Activated T-cell treated with anti-CD3 and anti-CD28 coated beads, Interleukin-2, amount 50 U/mL, for 24 hours (primary cell): Measurements from ENCODE around the gene THSD1.
"Not testable (repeated sequence)": the region's sequence is repeated elsewhere in the genome, so short reads cannot be mapped to it uniquely, and the experiment has no call there.

Experiments
- DNase-seq: peaks from one replicate; pipeline ENCODE4 v3.0.0-alpha.2; 2020
- H3K27ac Mint-ChIP-seq: 2 replicates; pipeline ENCODE4 v1.8.0; 2020; ENCODE audit warnings: mild to moderate bottlenecking, mixed read lengths
- H3K27me3 Mint-ChIP-seq: 2 replicates; pipeline ENCODE4 v1.8.0; 2020; ENCODE audit warnings: mixed read lengths
- H3K36me3 Mint-ChIP-seq: 2 replicates; pipeline ENCODE4 v1.8.0; 2020; ENCODE audit warnings: low read depth, mixed read lengths
- H3K4me1 Mint-ChIP-seq: 2 replicates; pipeline ENCODE4 v1.8.0; 2020; ENCODE audit warnings: low read depth, mixed read lengths
- H3K4me3 Mint-ChIP-seq: 2 replicates; pipeline ENCODE4 v1.8.0; 2020; ENCODE audit warnings: mild to moderate bottlenecking, moderate library complexity, mixed read lengths
- H3K9me3 Mint-ChIP-seq: 2 replicates; pipeline ENCODE4 v1.8.0; 2020; ENCODE audit warnings: mixed read lengths

Gene THSD1

GRCh38 chr13:52428295-52428694 lies 22.3 kb upstream of the THSD1 start:
- Mint-ChIP-seq H3K9me3 (no peaks in the 10 kb centered on the region), H3K4me1 (no peaks in the 10 kb centered on the region), H3K27ac (no peak overlapping the region), H3K36me3 (peaks cover 83% of the 10 kb centered on the region), H3K4me3 (no peak overlapping the region), H3K27me3 (no peaks in the 10 kb centered on the region)
- DNase-seq, result no peak

- no peak overlapping the region for H3K4me3 Mint-ChIP-seq
- H3K36me3 Mint-ChIP-seq, result peaks cover 82% of the 10 kb centered on the region
- H3K27me3 Mint-ChIP-seq, result no peaks in the 10 kb centered on the region
- no peak overlapping the region for H3K27ac Mint-ChIP-seq
- no peaks in the 10 kb centered on the region for H3K4me1 Mint-ChIP-seq
- H3K9me3 Mint-ChIP-seq, result no peaks in the 10 kb centered on the region
- no peak for DNase-seq
Measured at GRCh38 chr13:52421216-52421615, 15.2 kb upstream of the THSD1 start.

- Mint-ChIP-seq H3K9me3 (no peaks in the 10 kb centered on the region), H3K36me3 (peaks cover 83% of the 10 kb centered on the region), H3K4me1 (no peaks in the 10 kb centered on the region), H3K27me3 (no peaks in the 10 kb centered on the region), H3K27ac (no peak overlapping the region), H3K4me3 (no peak overlapping the region)
- no peak for DNase-seq
Measured at GRCh38 chr13:52419080-52419479, 13.1 kb upstream of the THSD1 start.

GRCh38 chr13:52414963-52415362 lies 9.0 kb upstream of the THSD1 start:
- peaks cover 8% of the 10 kb centered on the region for H3K4me1 Mint-ChIP-seq
- no peak overlapping the region for H3K4me3 Mint-ChIP-seq
- H3K27me3 Mint-ChIP-seq, result no peaks in the 10 kb centered on the region
- H3K27ac Mint-ChIP-seq, result no peak overlapping the region
- no peaks in the 10 kb centered on the region for H3K9me3 Mint-ChIP-seq
- H3K36me3 Mint-ChIP-seq, result peaks cover 84% of the 10 kb centered on the region
- DNase-seq, result no peak

GRCh38 chr13:52414051-52414450 lies 8.1 kb upstream of the THSD1 start:
- Mint-ChIP-seq H3K9me3 (no peaks in the 10 kb centered on the region), H3K27me3 (no peaks in the 10 kb centered on the region), H3K27ac (peak overlapping the region; percentile 41), H3K4me3 (no peak overlapping the region), H3K4me1 (peaks cover 8% of the 10 kb centered on the region), H3K36me3 (peaks cover 79% of the 10 kb centered on the region)
- DNase-seq, result no peak

GRCh38 chr13:52412128-52412527 lies 6.2 kb upstream of the THSD1 start:
- peaks cover 8% of the 10 kb centered on the region for H3K4me1 Mint-ChIP-seq
- peaks cover 67% of the 10 kb centered on the region for H3K36me3 Mint-ChIP-seq
- peak overlapping the region; percentile 51 for H3K27ac Mint-ChIP-seq
- DNase-seq, result no peak
- H3K27me3 Mint-ChIP-seq, result peaks cover 2% of the 10 kb centered on the region
- H3K9me3 Mint-ChIP-seq, result no peaks in the 10 kb centered on the region
- no peak overlapping the region for H3K4me3 Mint-ChIP-seq

GRCh38 chr13:52411629-52412028 lies 5.7 kb upstream of the THSD1 start:
- Mint-ChIP-seq H3K27me3 (peaks cover 3% of the 10 kb centered on the region), H3K36me3 (peaks cover 62% of the 10 kb centered on the region), H3K4me1 (peaks cover 8% of the 10 kb centered on the region), H3K27ac (peak overlapping the region; percentile 51), H3K9me3 (no peaks in the 10 kb centered on the region), H3K4me3 (no peak overlapping the region)
- DNase-seq, result no peak

GRCh38 chr13:52408071-52408658 lies 2.2 kb upstream of the THSD1 start:
- peaks cover 30% of the 10 kb centered on the region for H3K36me3 Mint-ChIP-seq

GRCh38 chr13:52407436-52407835 lies 1.5 kb upstream of the THSD1 start:
- DNase-seq, H3K27ac Mint-ChIP-seq, H3K4me3 Mint-ChIP-seq, H3K9me3 Mint-ChIP-seq: not testable (repeated sequence)
- Mint-ChIP-seq H3K4me1 (peaks cover 30% of the 10 kb centered on the region), H3K36me3 (peaks cover 23% of the 10 kb centered on the region), H3K27me3 (peaks cover 31% of the 10 kb centered on the region)

More at GRCh38 chr13:52408071-52408658, 2.2 kb upstream of the THSD1 start:
- Mint-ChIP-seq H3K4me1 (peaks cover 30% of the 10 kb centered on the region), H3K27me3 (peaks cover 23% of the 10 kb centered on the region)
- not testable (repeated sequence) for DNase-seq, H3K4me3 Mint-ChIP-seq, H3K27ac Mint-ChIP-seq, H3K9me3 Mint-ChIP-seq

GRCh38 chr13:52406629-52407028 lies 657 bp upstream of the THSD1 start:
- H3K27me3 Mint-ChIP-seq, result peaks cover 35% of the 10 kb centered on the region
- peaks cover 25% of the 10 kb centered on the region for H3K4me1 Mint-ChIP-seq
- no peak for DNase-seq
- H3K27ac Mint-ChIP-seq, result no peak overlapping the region
- no peak overlapping the region for H3K4me3 Mint-ChIP-seq
- H3K9me3 Mint-ChIP-seq, result no peaks in the 10 kb centered on the region
- H3K36me3 Mint-ChIP-seq, result peaks cover 16% of the 10 kb centered on the region

GRCh38 chr13:52405369-52405766 lies 604 bp downstream of the THSD1 start:
- Mint-ChIP-seq H3K9me3 (no peaks in the 10 kb centered on the region), H3K36me3 (peaks cover 8% of the 10 kb centered on the region), H3K4me1 (peaks cover 22% of the 10 kb centered on the region), H3K27me3 (peaks cover 37% of the 10 kb centered on the region), H3K4me3 (peak overlapping the region; percentile 64), H3K27ac (no peak overlapping the region)
- no peak for DNase-seq

- Mint-ChIP-seq H3K36me3 (no peaks in the 10 kb centered on the region), H3K27me3 (peaks cover 40% of the 10 kb centered on the region), H3K4me1 (peaks cover 8% of the 10 kb centered on the region), H3K27ac (no peak overlapping the region), H3K4me3 (no peak overlapping the region), H3K9me3 (no peaks in the 10 kb centered on the region)
- no peak for DNase-seq
Measured at GRCh38 chr13:52399708-52400107, 6.3 kb downstream of the THSD1 start.

GRCh38 chr13:52399046-52399445 lies 6.9 kb downstream of the THSD1 start:
- H3K27ac Mint-ChIP-seq, result no peak overlapping the region
- H3K36me3 Mint-ChIP-seq, result no peaks in the 10 kb centered on the region
- DNase-seq, result no peak
- no peaks in the 10 kb centered on the region for H3K9me3 Mint-ChIP-seq
- H3K27me3 Mint-ChIP-seq, result peaks cover 34% of the 10 kb centered on the region
- peaks cover 2% of the 10 kb centered on the region for H3K4me1 Mint-ChIP-seq
- H3K4me3 Mint-ChIP-seq, result no peak overlapping the region

- H3K27me3 Mint-ChIP-seq, result peaks cover 18% of the 10 kb centered on the region
Measured at GRCh38 chr13:52395704-52396103, 10.3 kb downstream of the THSD1 start.

GRCh38 chr13:52394586-52394985 lies 11.4 kb downstream of the THSD1 start:
- no peaks in the 10 kb centered on the region for H3K4me1 Mint-ChIP-seq
- DNase-seq, result no peak
- H3K27me3 Mint-ChIP-seq, result peaks cover 13% of the 10 kb centered on the region
- H3K36me3 Mint-ChIP-seq, result no peaks in the 10 kb centered on the region
- no peaks in the 10 kb centered on the region for H3K9me3 Mint-ChIP-seq
- H3K27ac Mint-ChIP-seq, result no peak overlapping the region
- H3K4me3 Mint-ChIP-seq, result no peak overlapping the region

More at GRCh38 chr13:52395704-52396103, 10.3 kb downstream of the THSD1 start:
- Mint-ChIP-seq H3K36me3 (no peaks in the 10 kb centered on the region), H3K9me3 (no peaks in the 10 kb centered on the region), H3K27ac (no peak overlapping the region), H3K4me3 (no peak overlapping the region), H3K4me1 (no peaks in the 10 kb centered on the region)
- DNase-seq, result no peak
